ENCODE results near the gene PTPRF.

The PTPRF gene

DNA sequence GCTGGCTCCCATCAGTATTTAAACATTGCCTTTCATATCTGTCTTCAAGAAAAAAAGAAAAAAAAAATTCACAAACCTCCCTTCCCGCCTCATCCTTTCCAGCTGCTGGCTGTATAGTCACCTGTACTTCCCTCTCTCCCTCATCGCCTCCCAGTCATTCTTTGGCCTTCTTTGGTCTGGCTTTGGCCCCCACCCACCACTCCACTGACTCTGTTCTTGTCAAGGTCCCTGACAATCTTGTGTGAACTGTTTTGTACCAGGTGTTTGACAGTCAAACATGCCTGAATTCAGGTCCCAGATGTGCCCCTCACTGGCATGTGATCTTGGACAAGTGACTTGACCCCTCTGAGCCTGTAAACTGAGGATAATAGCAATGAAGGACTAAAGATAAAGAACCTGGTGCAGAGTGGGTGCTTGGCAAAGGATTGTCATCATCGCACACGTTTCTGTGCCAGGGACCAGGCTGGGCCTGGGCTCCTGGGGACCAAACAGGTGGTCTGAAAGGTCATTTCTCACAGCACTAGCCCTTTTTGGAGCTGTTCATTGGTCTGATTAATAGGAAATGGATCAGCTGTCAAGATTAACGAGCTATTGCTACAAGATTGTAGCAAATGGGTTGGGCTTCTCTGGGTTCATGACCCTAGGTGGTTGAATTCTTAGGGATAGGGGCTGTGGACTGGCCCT lies 21.5 kb downstream of the PTPRF start:
- DNase-seq, result no peak
- Histone ChIP-seq H3K4me3 (ENCODE audit: low read depth, low read length) (no peak overlapping the region), H3K9me3 (no peaks in the 10 kb centered on the region), H3K27me3 (no peaks in the 10 kb centered on the region), H3K36me3 (no peaks in the 10 kb centered on the region), H3K4me1 (no peaks in the 10 kb centered on the region; the same call in none of the 2 replicates)
- TF ChIP-seq, protein P1, sequence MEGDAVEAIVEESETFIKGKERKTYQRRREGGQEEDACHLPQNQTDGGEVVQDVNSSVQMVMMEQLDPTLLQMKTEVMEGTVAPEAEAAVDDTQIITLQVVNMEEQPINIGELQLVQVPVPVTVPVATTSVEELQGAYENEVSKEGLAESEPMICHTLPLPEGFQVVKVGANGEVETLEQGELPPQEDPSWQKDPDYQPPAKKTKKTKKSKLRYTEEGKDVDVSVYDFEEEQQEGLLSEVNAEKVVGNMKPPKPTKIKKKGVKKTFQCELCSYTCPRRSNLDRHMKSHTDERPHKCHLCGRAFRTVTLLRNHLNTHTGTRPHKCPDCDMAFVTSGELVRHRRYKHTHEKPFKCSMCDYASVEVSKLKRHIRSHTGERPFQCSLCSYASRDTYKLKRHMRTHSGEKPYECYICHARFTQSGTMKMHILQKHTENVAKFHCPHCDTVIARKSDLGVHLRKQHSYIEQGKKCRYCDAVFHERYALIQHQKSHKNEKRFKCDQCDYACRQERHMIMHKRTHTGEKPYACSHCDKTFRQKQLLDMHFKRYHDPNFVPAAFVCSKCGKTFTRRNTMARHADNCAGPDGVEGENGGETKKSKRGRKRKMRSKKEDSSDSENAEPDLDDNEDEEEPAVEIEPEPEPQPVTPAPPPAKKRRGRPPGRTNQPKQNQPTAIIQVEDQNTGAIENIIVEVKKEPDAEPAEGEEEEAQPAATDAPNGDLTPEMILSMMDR (IDR thresholded peaks at IDR 0.05; ENCODE audit: low read depth, low read length), result no peak

DNA sequence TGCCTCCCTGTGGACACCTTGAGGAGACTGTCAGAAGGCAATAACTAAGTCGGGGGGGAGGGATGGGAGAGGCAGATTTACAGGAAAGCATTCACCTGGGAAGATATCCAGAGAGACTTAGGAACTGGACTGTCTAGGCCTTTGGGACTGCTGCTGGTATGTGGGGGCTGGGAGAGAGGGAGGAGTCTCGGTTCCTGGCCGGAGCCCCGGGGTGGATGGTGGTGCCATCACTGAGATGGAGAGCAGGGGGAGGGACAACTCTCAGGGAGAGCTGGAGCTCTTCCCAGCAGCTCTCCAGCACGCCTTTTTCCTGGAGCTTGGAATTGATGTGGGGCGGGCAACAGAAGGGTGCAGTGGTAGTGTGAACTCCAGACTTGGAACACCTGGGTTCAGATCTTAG lies 22.1 kb downstream of the PTPRF start:
- H3K27me3 ChIP-seq, result no peaks in the 10 kb centered on the region
- DNase-seq, result no peak
- TF ChIP-seq, protein P1 (IDR thresholded peaks at IDR 0.05; ENCODE audit: low read depth, low read length), result no peak
- H3K9me3 ChIP-seq, result no peaks in the 10 kb centered on the region
- H3K36me3 ChIP-seq, result no peaks in the 10 kb centered on the region
- H3K4me1 ChIP-seq, result no peaks in the 10 kb centered on the region; the same call in 1 of the 2 replicates
- no peak overlapping the region for H3K4me3 ChIP-seq (ENCODE audit: low read depth, low read length)

DNA sequence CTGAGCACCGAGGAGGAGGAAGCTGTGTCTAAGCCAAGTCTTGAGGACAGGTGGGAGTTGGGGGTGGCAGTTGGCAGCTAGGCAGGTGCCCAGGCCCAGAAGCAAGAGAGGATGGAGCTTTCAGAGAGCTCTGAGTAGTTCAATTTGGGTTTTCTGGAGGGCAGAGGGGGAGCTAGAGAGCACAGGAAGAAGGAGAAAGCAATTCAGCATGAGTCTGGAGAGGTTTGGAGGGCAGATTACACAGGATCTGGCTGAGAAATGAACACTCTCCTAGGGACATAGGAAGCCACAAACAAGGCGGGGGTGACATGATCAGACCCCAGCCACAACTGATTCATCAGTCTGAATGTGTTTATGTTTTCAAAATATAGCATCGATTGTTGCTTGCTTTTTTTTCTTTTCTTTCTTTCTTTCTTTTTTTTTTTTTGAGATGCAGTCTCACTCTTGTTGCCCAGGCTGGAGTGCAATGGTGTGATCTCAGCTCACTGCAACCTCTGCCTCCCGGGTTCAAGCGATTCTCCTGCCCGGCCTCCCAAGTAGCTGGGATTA lies 23.8 kb downstream of the PTPRF start:
- H3K4me1 ChIP-seq, result peaks cover 11% of the 10 kb centered on the region
- no peak for DNase-seq
- H3K27me3 ChIP-seq, result no peaks in the 10 kb centered on the region
- no peaks in the 10 kb centered on the region for H3K36me3 ChIP-seq
- H3K9me3 ChIP-seq, result no peaks in the 10 kb centered on the region
- no peak overlapping the region for H3K4me3 ChIP-seq (ENCODE audit: low read depth, low read length)
- TF ChIP-seq, protein P1 (IDR thresholded peaks at IDR 0.05; ENCODE audit: low read depth, low read length), result peak; percentile 58

DNA sequence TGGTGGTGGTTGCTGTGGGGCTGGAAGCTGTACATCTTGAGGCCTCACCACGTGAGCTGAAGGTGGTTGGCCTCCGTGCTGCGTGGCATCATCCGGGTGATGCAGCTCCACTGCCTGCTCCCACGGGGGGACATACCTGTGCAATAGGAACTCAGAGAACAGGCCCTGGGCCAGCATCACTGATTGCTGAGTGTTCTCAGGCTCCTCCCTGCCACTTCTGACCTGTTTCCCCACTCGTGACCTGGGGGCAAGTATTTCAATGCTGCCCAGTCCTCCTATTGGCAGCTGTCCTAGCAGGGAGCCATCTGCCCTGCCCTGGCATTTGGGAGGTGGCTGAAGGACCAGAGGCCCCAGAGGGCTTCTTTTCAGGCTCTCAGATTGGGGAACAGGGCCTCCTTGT lies 26.1 kb downstream of the PTPRF start:
- Histone ChIP-seq H3K36me3 (no peaks in the 10 kb centered on the region), H3K4me1 (peaks cover 11% of the 10 kb centered on the region), H3K27me3 (no peaks in the 10 kb centered on the region), H3K9me3 (no peaks in the 10 kb centered on the region), H3K4me3 (ENCODE audit: low read depth, low read length) (no peak overlapping the region)
- TF ChIP-seq, protein P1 (IDR thresholded peaks at IDR 0.05; ENCODE audit: low read depth, low read length), result no peak
- no peak for DNase-seq

DNA sequence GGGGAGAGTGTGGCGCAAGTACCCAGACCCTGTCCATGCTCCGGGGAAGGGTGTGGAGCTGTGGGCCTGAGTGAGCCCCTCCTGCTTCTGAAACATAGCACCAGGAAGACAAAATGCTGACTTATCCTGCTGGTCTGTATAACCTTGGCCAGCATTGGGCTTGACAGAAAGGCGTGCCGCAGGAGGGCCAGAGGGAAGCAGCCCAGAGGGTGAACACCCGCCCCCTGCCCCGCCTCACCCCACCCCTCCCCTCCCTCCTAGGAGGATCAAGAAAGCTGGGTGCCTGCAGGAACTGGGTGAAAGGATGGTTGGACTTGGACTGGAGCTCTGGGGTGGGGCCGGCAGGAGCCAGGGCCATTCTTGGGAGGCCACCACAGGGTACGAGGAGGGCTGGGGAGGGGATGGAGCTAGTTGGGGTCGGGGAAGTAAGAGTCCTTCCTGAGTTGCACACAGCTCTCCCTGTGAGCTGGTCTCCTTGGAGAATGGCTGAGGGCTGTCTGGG lies 27.1 kb downstream of the PTPRF start:
- Histone ChIP-seq H3K36me3 (no peaks in the 10 kb centered on the region), H3K27me3 (no peaks in the 10 kb centered on the region), H3K9me3 (no peaks in the 10 kb centered on the region), H3K4me3 (ENCODE audit: low read depth, low read length) (no peak overlapping the region), H3K4me1 (peaks cover 11% of the 10 kb centered on the region)
- TF ChIP-seq, protein P1 (IDR thresholded peaks at IDR 0.05; ENCODE audit: low read depth, low read length), result no peak
- DNase-seq, result no peak

DNA sequence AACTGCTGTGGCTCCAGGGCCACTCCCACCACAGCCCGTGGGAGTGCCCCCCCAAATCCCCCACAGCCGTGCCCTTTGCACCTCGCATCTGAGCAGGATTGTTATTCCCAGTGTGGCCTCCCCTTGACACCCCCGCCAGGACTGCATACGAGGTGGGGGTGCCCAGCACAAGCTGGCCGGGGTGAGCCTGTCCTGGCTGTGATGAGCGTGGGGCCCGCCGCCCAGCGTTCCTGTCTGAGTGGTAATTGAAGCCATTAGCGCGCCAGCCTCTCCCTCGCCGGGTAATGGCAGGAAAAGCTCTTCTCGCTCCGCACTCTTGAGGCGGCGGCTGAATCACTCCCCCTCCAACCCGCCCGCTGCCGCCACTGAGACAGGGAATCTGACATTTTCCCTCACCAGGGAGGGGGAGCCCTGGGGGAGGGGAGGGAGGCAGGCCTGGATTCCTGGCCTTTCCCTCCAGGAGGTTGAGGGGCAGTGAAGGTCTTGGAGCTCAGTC lies 27.7 kb downstream of the PTPRF start:
- H3K4me1 ChIP-seq, result peaks cover 11% of the 10 kb centered on the region
- peak; percentile 52 for DNase-seq
- H3K9me3 ChIP-seq, result no peaks in the 10 kb centered on the region
- H3K27me3 ChIP-seq, result no peaks in the 10 kb centered on the region
- 0 out of 2 replicates have a peak overlapping the region, but pooled peaks have one; percentile 16 for H3K4me3 ChIP-seq (ENCODE audit: low read depth, low read length)
- no peaks in the 10 kb centered on the region for H3K36me3 ChIP-seq
- TF ChIP-seq, protein P1 (IDR thresholded peaks at IDR 0.05; ENCODE audit: low read depth, low read length), result no peak

Measured in BE2C (cell line).